Activated T-helper 1 cell treated with Interleukin-2 at 50 U/mL for 16 hours (primary cell): Measurements from ENCODE around the gene PKDREJ.

Experiments
- DNase-seq: peaks from one replicate; pipeline ENCODE4 v3.0.0-alpha.2; 2020; ENCODE audit warnings: low read depth

Gene PKDREJ

GRCh38 chr22:46239261-46240048 is 23.7 kb downstream of the PKDREJ start:
- no peak for DNase-seq

GRCh38 chr22:46238541-46238940 is 24.6 kb downstream of the PKDREJ start:
- no peak for DNase-seq

GRCh38 chr22:46237453-46238124 is 25.6 kb downstream of the PKDREJ start:
- no peak for DNase-seq

GRCh38 chr22:46234969-46235368 is 28.2 kb downstream of the PKDREJ start:
- DNase-seq: no peak

- DNase-seq: no peak
Observed at GRCh38 chr22:46233231-46233630, 29.9 kb downstream of the PKDREJ start.

GRCh38 chr22:46230262-46230901 is 32.8 kb downstream of the PKDREJ start:
- DNase-seq: no peak

GRCh38 chr22:46229701-46230100 is 33.4 kb downstream of the PKDREJ start:
- no peak for DNase-seq

- no peak for DNase-seq
Observed at GRCh38 chr22:46226577-46226976, 36.6 kb downstream of the PKDREJ start.

GRCh38 chr22:46225631-46226030 is 37.5 kb downstream of the PKDREJ start:
- no peak for DNase-seq

- DNase-seq: no peak
Observed at GRCh38 chr22:46224898-46225290, 38.2 kb downstream of the PKDREJ start.

- no peak for DNase-seq
Observed at GRCh38 chr22:46224044-46224897, 38.9 kb downstream of the PKDREJ start.

- no peak for DNase-seq
Observed at GRCh38 chr22:46220921-46221320, 42.2 kb downstream of the PKDREJ start.

- no peak for DNase-seq
Observed at GRCh38 chr22:46219636-46220035, 43.5 kb downstream of the PKDREJ start.

GRCh38 chr22:46214616-46215015 is 48.5 kb downstream of the PKDREJ start:
- DNase-seq: no peak

GRCh38 chr22:46214149-46214548 is 49.0 kb downstream of the PKDREJ start:
- DNase-seq: no peak

GRCh38 chr22:46213052-46213451 is 50.1 kb downstream of the PKDREJ start:
- no peak for DNase-seq

GRCh38 chr22:46212195-46212594 is 50.9 kb downstream of the PKDREJ start:
- DNase-seq: no peak

GRCh38 chr22:46209262-46209661 is 53.9 kb downstream of the PKDREJ start:
- DNase-seq: no peak
